ENCODE data around the gene SETD5.
A peak's percentile ranks its signal among the peaks of the same experiment; 100 is the strongest.

The SETD5 gene

GRCh38 chr3:9388142-9388541 lies 9.3 kb upstream of the SETD5 start:
- DNase-seq, result no peak

GRCh38 chr3:9388562-9389272 lies 8.7 kb upstream of the SETD5 start:
- no peak for DNase-seq

GRCh38 chr3:9390265-9390888 lies 7.0 kb upstream of the SETD5 start:
- no peak for DNase-seq

GRCh38 chr3:9392041-9392440 lies 5.4 kb upstream of the SETD5 start:
- DNase-seq, result no peak

- DNase-seq, result no peak
Measured at GRCh38 chr3:9395570-9396300, 1.7 kb upstream of the SETD5 start.

GRCh38 chr3:9396301-9396631 lies 1.1 kb upstream of the SETD5 start:
- DNase-seq, result peak; percentile 88

GRCh38 chr3:9396632-9397331 lies 633 bp upstream of the SETD5 start:
- peak; percentile 98 for DNase-seq

- DNase-seq, result peak; percentile 21
Measured at GRCh38 chr3:9397906-9398699, 688 bp downstream of the SETD5 start.

- peak; percentile 32 for DNase-seq
Measured at GRCh38 chr3:9398700-9399336, 1.4 kb downstream of the SETD5 start.

- no peak for DNase-seq
Measured at GRCh38 chr3:9399337-9399703, 1.9 kb downstream of the SETD5 start.

GRCh38 chr3:9399746-9400145 lies 2.3 kb downstream of the SETD5 start:
- no peak for DNase-seq

- DNase-seq, result no peak
Measured at GRCh38 chr3:9400616-9401015, 3.2 kb downstream of the SETD5 start.

- DNase-seq, result no peak
Measured at GRCh38 chr3:9401986-9402385, 4.6 kb downstream of the SETD5 start.

- no peak for DNase-seq
Measured at GRCh38 chr3:9402410-9403228, 5.2 kb downstream of the SETD5 start.

GRCh38 chr3:9403463-9403862 lies 6.0 kb downstream of the SETD5 start:
- no peak for DNase-seq

- DNase-seq, result no peak
Measured at GRCh38 chr3:9404680-9405079, 7.3 kb downstream of the SETD5 start.

GRCh38 chr3:9405756-9406155 lies 8.3 kb downstream of the SETD5 start:
- no peak for DNase-seq

GRCh38 chr3:9406856-9407626 lies 9.6 kb downstream of the SETD5 start:
- no peak for DNase-seq

GRCh38 chr3:9408061-9408460 lies 10.6 kb downstream of the SETD5 start:
- DNase-seq, result no peak

- DNase-seq, result no peak
Measured at GRCh38 chr3:9408546-9408945, 11.1 kb downstream of the SETD5 start.
